Measurements from ENCODE around the gene HNRNPUL1. TPM values are rescaled to one million over a fixed set of nuclear protein-coding genes. Genes with fewer than 3 reads are reported as not detected.

HNRNPUL1 gene
- total and polyA plus RNA-seq, 10 of the 15 experiments (the other 5 are each of a cell fraction or from before 2014, with no cell fraction given) = 11.1 to 276 (median 117) TPM

- in situ Hi-C loops (cut with MboI) (no loop called here), intact Hi-C loops (cut with micrococcal nuclease; ENCODE audit: unreplicated experiment) (no loop called here)
- 90% methylated on average over 47 of the region's 47 CpGs for WGBS (ENCODE audit: insufficient coverage, insufficient replicate concordance, low lambda C conversion rate, missing lambda C conversion rate)
- no peak overlapping the region for H3K27ac ChIP-seq (ENCODE audit: control insufficient read depth, insufficient read depth)
- H3K9me3 ChIP-seq (replicated peaks; ENCODE audit: control insufficient read depth, insufficient read depth, low read length) = no peaks in the 10 kb centered on the region
- TF ChIP-seq TAF1 (IDR thresholded peaks at IDR 0.05; ENCODE audit: borderline replicate concordance, low read depth, low read length) = no peak
- TF ChIP-seq STAT1 (conservative IDR thresholded peaks at IDR 0.05) = no peak
- no peak for TF ChIP-seq NR2C2 (IDR thresholded peaks at IDR 0.05; ENCODE audit: borderline replicate concordance, control insufficient read depth, insufficient read length, low read depth)
- no peak for TF ChIP-seq ZBTB11 (CRISPR knock-in tag; IDR thresholded peaks at IDR 0.05)
- TF ChIP-seq RAD21 (IDR thresholded peaks at IDR 0.05; ENCODE audit: insufficient read depth, low read depth, low read length) = no peak
- no peak for TF ChIP-seq CUX1 (IDR thresholded peaks at IDR 0.05; ENCODE audit: insufficient replicate concordance, low read depth, low read length)
- TF ChIP-seq ATF7 (IDR thresholded peaks at IDR 0.05; ENCODE audit: low read depth) = no peak
- H3K36me3 ChIP-seq (ENCODE audit: control insufficient read depth in 2 of 2, insufficient read depth in 2 of 2, low read length in 1 of 2) = peaks cover 16 to 19% of the 10 kb centered on the region in 2 experiments
- POLR2A ChIA-PET = interaction anchor here (0.6 kb wide), 2 partner anchors 72 to 955 kb away, joined by 4 read pairs; no protein-coding TSS in a partner anchor
- H2AFZ ChIP-seq (ENCODE audit: control insufficient read depth, low read depth, low read length) = no peak overlapping the region
- no TSS peak for BruUV-seq (replicated peaks)
- no peak overlapping the region for H3K4me2 ChIP-seq (ENCODE audit: control insufficient read depth, insufficient read depth)
- no peaks in the 10 kb centered on the region for H3K27me3 ChIP-seq (replicated peaks in 1 of 2; ENCODE audit: control insufficient read depth in 2 of 2, insufficient read depth in 2 of 2, low read length in 1 of 2)
- peaks cover 11% of the 10 kb centered on the region for H3K79me2 ChIP-seq (ENCODE audit: control insufficient read depth, insufficient read depth, low read length)
- peaks cover 43% of the 10 kb centered on the region for H3K4me1 ChIP-seq (ENCODE audit: control insufficient read depth, insufficient read depth, low read length)
- SMC1A ChIA-PET (ENCODE audit: uncharacterized antibody, unreplicated experiment) = no interaction called here
- H3K4me3 ChIP-seq = no peak overlapping the region
- H3K9ac ChIP-seq (ENCODE audit: control insufficient read depth, insufficient read depth, low read length) = no peak overlapping the region
- no peaks in the 10 kb centered on the region for H4K20me1 ChIP-seq (ENCODE audit: control insufficient read depth, insufficient read depth)
- DNase-seq (ENCODE audit: low read depth, low spot score) = no peak
- ATAC-seq = no peak
- CTCF ChIA-PET = no interaction called here
- FAIRE-seq = no peak
- RAD21 ChIA-PET (ENCODE audit: unreplicated experiment) = no interaction called here
Observed at GRCh38 chr19:41330946-41331678, 66.9 kb downstream of the HNRNPUL1 start.
